GM23338 (cell line): ENCODE results near the gene SBK3. TPM values are rescaled to one million over a fixed set of nuclear protein-coding genes. Genes with fewer than 3 reads are reported as not detected.

ENCODE experiments used
- ATAC-seq: fragments of 200-7000 bp; cut with Tn5 transposase; 3 replicates; pipeline ENCODE4 v1.9.1; 2020
- DNase-seq: peaks from one replicate; pipeline ENCODE4 v3.0.0-alpha.2; 2015; ENCODE audit warnings: low spot score
- H2AFZ ChIP-seq: fragments of 200-600 bp; sonication (generic); 2 replicates; pipeline ENCODE4 v1.8.0; 2016; ENCODE audit warnings: antibody characterized with exemption, mild to moderate bottlenecking, moderate library complexity
- H3F3A ChIP-seq: fragments of 200-600 bp; sonication (generic); replicated peaks from 2 replicates; pipeline ENCODE4 v1.8.0; 2017; ENCODE audit warnings: antibody characterized with exemption, mixed run types, low read depth
- H3K27ac ChIP-seq: fragments of 200-600 bp; sonication (generic); 2 replicates; pipeline ENCODE4 v1.6.1; 2016; ENCODE audit warnings: low read depth
- H3K27me3 ChIP-seq: fragments of 200-600 bp; sonication (generic); 2 replicates; pipeline ENCODE4 v1.8.0; 2016; ENCODE audit warnings: mild to moderate bottlenecking, mixed run types, moderate library complexity; ENCODE audit not compliant: insufficient read depth
- H3K36me3 ChIP-seq: fragments of 200-600 bp; sonication (generic); 2 replicates; pipeline ENCODE4 v1.8.0; 2016; ENCODE audit warnings: mild to moderate bottlenecking; ENCODE audit not compliant: insufficient read depth
- H3K4me1 ChIP-seq: fragments of 200-600 bp; sonication (generic); 2 replicates; pipeline ENCODE4 v1.8.0; 2016; ENCODE audit warnings: mild to moderate bottlenecking, moderate library complexity; ENCODE audit not compliant: insufficient read depth
- H3K4me2 ChIP-seq: fragments of 200-600 bp; sonication (generic); 2 replicates; pipeline ENCODE4 v1.7.1; 2017; ENCODE audit warnings: mixed run types
- H3K4me3 ChIP-seq: fragments of 200-600 bp; sonication (generic); 2 replicates; pipeline ENCODE4 v1.6.1; 2016; ENCODE audit warnings: mixed run types
- H3K79me2 ChIP-seq: fragments of 200-600 bp; sonication (generic); replicated peaks from 2 replicates; pipeline ENCODE4 v1.8.0; 2017; ENCODE audit warnings: mild to moderate bottlenecking; ENCODE audit not compliant: insufficient read depth
- H3K9me2 ChIP-seq: fragments of 200-600 bp; sonication (generic); 2 replicates; pipeline ENCODE4 v1.8.0; 2017; ENCODE audit not compliant: insufficient read depth
- H4K20me1 ChIP-seq: fragments of 200-600 bp; sonication (generic); replicated peaks from 2 replicates; pipeline ENCODE4 v1.8.0; 2017; ENCODE audit warnings: mild to moderate bottlenecking; ENCODE audit not compliant: insufficient read depth
- H3K27ac Mint-ChIP-seq: 2 replicates; pipeline ENCODE4 v1.8.0; 2020; ENCODE audit warnings: inconsistent platforms, mild to moderate bottlenecking, moderate library complexity, mixed read lengths
- H3K27me3 Mint-ChIP-seq: 3 replicates; pipeline ENCODE4 v1.8.0; 2022; ENCODE audit warnings: low read depth, mild to moderate bottlenecking, moderate library complexity, mixed read lengths, inconsistent platforms; ENCODE audit not compliant: insufficient read depth, poor library complexity
- H3K36me3 Mint-ChIP-seq: 3 replicates; pipeline ENCODE4 v1.8.0; 2021; ENCODE audit warnings: low read depth, mild to moderate bottlenecking, inconsistent platforms, moderate library complexity, mixed read lengths
- H3K4me1 Mint-ChIP-seq: 3 replicates; pipeline ENCODE4 v1.8.0; 2020; ENCODE audit warnings: mild to moderate bottlenecking, inconsistent platforms, mixed read lengths
- H3K4me3 Mint-ChIP-seq: 3 replicates; pipeline ENCODE4 v1.8.0; 2021; ENCODE audit warnings: moderate library complexity, mild to moderate bottlenecking, inconsistent platforms, mixed read lengths
- H3K9me3 Mint-ChIP-seq: 3 replicates; pipeline ENCODE4 v1.8.0; 2020; ENCODE audit warnings: moderate library complexity, mild to moderate bottlenecking, inconsistent platforms, mixed read lengths
- CREB1 ChIP-seq: fragments of 250-450 bp; sonication (Bioruptor Pico); IDR thresholded peaks from 2 replicates; pipeline ENCODE4 v1.5.0; 2020; ENCODE audit warnings: low read depth, mild to moderate bottlenecking, moderate library complexity
- CTCF ChIP-seq, 2 experiments: fragments of 200-600 bp in 1 of 2; sonication (generic) in 1 of 2; conservative IDR thresholded peaks; 2 replicates each; pipeline versions ENCODE4 v1.5.1 to v1.6.1; 2016 to 2017; ENCODE audit warnings: antibody characterized with exemption in 2 of 2, low read depth in 2 of 2, mild to moderate bottlenecking in 2 of 2, moderate library complexity in 1 of 2
- ETS1 ChIP-seq: IDR thresholded peaks from 2 replicates; pipeline ENCODE4 v1.6.1; 2016; ENCODE audit warnings: antibody characterized with exemption
- NANOG ChIP-seq: IDR thresholded peaks from 2 replicates; pipeline ENCODE4 v1.6.1; 2016; ENCODE audit warnings: antibody characterized with exemption, borderline replicate concordance
- POLR2AphosphoS5 ChIP-seq: IDR thresholded peaks from 2 replicates; pipeline ENCODE4 v1.6.1; 2016; ENCODE audit warnings: antibody characterized with exemption, low read depth
- ZNF114 ChIP-seq: fragments of 250-450 bp; sonication (Bioruptor Pico); IDR thresholded peaks from 2 replicates; pipeline ENCODE4 v1.5.0; 2020; ENCODE audit warnings: mild to moderate bottlenecking, moderate library complexity
- polyA plus RNA-seq: library from polyadenylated mRNA; unstranded; fragments of >200 nt; fragmentation: Nextera tagmentation; extraction: Ambion mirVana; gene quantifications from 2 replicates; pipeline ENCODE4 v1.2.1, GENCODE V29; 2016
- total RNA-seq: library from RNA; depleted of rRNA; stranded (reverse); fragments of >200 nt; shearing (Covaris generic); gene quantifications from 2 replicates; pipeline ENCODE4 v1.2.3, GENCODE V29; 2014

The SBK3 gene
- total and polyA plus RNA-seq, 2 experiments from 2014 or later, result 0.27 to 0.94 TPM

- TF ChIP-seq CTCF (conservative IDR thresholded peaks at IDR 0.05; ENCODE audit: low read depth in 2 of 2), result 0 out of 4 replicates have a peak, but pooled peaks of 1 of the 2 experiments have one; percentile 1
- peak; percentile 51; the same call in 1 of the 2 replicates for TF ChIP-seq CREB1
Observed at GRCh38 chr19:55580628-55581144, 35.3 kb upstream of the SBK3 start, which contains the start of gene ZNF579 (continued).

DNA sequence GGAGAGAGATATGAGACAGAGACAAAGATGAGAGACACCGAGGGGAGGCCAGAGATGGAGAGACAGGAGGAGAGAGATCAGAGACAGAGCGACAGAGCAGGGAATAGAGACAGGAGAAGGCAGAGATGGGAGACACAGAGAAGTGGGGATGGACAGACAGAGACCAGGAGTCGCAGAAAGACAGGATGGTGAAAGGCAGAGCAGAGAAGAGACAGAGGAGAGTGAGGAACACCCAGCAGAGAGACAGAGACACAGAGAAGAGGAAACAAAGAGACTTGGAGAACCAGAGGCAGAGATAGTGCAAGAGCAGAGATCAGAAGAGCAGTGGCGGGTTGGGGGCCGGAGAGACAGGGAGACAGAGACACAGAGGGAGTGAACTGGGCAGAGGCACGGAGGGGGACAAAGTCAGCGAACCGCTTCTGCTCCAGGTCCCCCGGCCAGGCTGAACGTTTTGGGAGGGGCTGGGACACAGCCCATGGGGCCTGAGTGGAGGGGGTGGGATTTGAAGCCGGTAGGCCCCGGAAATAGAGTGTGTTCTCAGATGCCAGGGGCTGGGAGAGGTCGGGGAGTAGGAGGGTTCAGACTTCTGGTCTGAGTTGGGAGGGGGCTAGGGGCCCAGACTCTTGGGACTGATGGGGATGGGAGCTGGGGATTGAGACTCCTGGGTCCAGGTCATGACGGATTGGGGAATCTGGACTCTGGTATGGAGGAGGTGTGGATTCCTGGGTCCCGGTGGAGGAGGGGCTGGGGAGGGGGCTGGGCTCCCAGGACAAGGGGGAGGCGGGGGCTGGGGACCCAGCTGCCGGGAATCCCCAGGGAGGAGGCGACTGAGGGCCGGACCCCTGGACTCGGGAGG, 34.7 kb upstream of the SBK3 start:
- Histone ChIP-seq H2AFZ (no peak overlapping the region), H3K4me1 (peaks cover under 1% of the 10 kb centered on the region; the same call in 1 of the 2 replicates), H3K4me3 (peak overlapping the region; percentile 93), H4K20me1 (no peaks in the 10 kb centered on the region), H3K27ac (peak overlapping the region; percentile 55; the same call in 1 of the 2 replicates), H3K79me2 (peaks cover 13% of the 10 kb centered on the region; the same call in 1 of the 2 replicates), H3K36me3 (no peaks in the 10 kb centered on the region; the same call in none of the 2 replicates), H3K27me3 (no peaks in the 10 kb centered on the region), H3K4me2 (peak overlapping the region; percentile 89), H3F3A (peaks cover 14% of the 10 kb centered on the region), H3K9me2 (no peaks in the 10 kb centered on the region)
- H3K9me3 Mint-ChIP-seq, result no peaks in the 10 kb centered on the region; the same call in 2 of the 3 replicates
- peak; percentile 52 for DNase-seq
- ATAC-seq, result peak; percentile 68
- peaks cover 15% of the 10 kb centered on the region for H3K27me3 Mint-ChIP-seq
- peak overlapping the region; percentile 87 for H3K4me3 Mint-ChIP-seq
- peaks cover 25% of the 10 kb centered on the region for H3K36me3 Mint-ChIP-seq
- H3K4me1 Mint-ChIP-seq, result peaks cover 9% of the 10 kb centered on the region
- TF ChIP-seq POLR2AphosphoS5, result no peak
- TF ChIP-seq CTCF (conservative IDR thresholded peaks at IDR 0.05; ENCODE audit: low read depth in 2 of 2), result no peak
- TF ChIP-seq ETS1, result no peak
- no peak for TF ChIP-seq ZNF114 (CRISPR knock-in tag)
- TF ChIP-seq NANOG, result no peak
- peak overlapping the region; percentile 74 for H3K27ac Mint-ChIP-seq
